SW480 (cell line): Measurements from ENCODE around the gene CTNNA1.
"Not testable (repeated sequence)": the region's sequence is repeated elsewhere in the genome, so short reads cannot be mapped to it uniquely, and the experiment has no call there.

Experiments used
- DNase-seq: peaks from one replicate; pipeline ENCODE4 v3.0.0-alpha.2; 2016; ENCODE audit warnings: low spot score

CTNNA1 gene

GRCh38 chr5:138760448-138761110 is 7.4 kb downstream of the CTNNA1 start:
- no peak for DNase-seq

- DNase-seq = not testable (repeated sequence)
These were observed 7.9 kb downstream of the CTNNA1 start for GRCh38 chr5:138761115-138761514.

- not testable (repeated sequence) for DNase-seq
These were observed 8.4 kb downstream of the CTNNA1 start for GRCh38 chr5:138761670-138762069.

- no peak for DNase-seq
These were observed 8.9 kb downstream of the CTNNA1 start for GRCh38 chr5:138762110-138762509.

GRCh38 chr5:138763037-138763778 is 10.0 kb downstream of the CTNNA1 start:
- DNase-seq = no peak

GRCh38 chr5:138770291-138770690 is 17.1 kb downstream of the CTNNA1 start:
- no peak for DNase-seq

- DNase-seq = no peak
These were observed 17.8 kb downstream of the CTNNA1 start for GRCh38 chr5:138770977-138771376.

- DNase-seq = no peak
These were observed 19.9 kb downstream of the CTNNA1 start for GRCh38 chr5:138772986-138773594.

GRCh38 chr5:138773624-138774023 is 20.4 kb downstream of the CTNNA1 start:
- DNase-seq = not testable (repeated sequence)

GRCh38 chr5:138775034-138775433 is 21.8 kb downstream of the CTNNA1 start:
- no peak for DNase-seq

GRCh38 chr5:138778234-138778633 is 25.0 kb downstream of the CTNNA1 start:
- no peak for DNase-seq

GRCh38 chr5:138783976-138784375 is 30.8 kb downstream of the CTNNA1 start:
- no peak for DNase-seq

- no peak for DNase-seq
These were observed 31.4 kb downstream of the CTNNA1 start for GRCh38 chr5:138784590-138784989.

- peak; percentile 55 for DNase-seq
These were observed 36.6 kb downstream of the CTNNA1 start for GRCh38 chr5:138789771-138790242.

GRCh38 chr5:138790684-138791083 is 37.5 kb downstream of the CTNNA1 start:
- DNase-seq = no peak

- no peak for DNase-seq
These were observed 39.1 kb downstream of the CTNNA1 start for GRCh38 chr5:138792195-138792790.

- DNase-seq = no peak
These were observed 40.4 kb downstream of the CTNNA1 start for GRCh38 chr5:138793575-138793974.

GRCh38 chr5:138803285-138803684 is 50.1 kb downstream of the CTNNA1 start:
- no peak for DNase-seq

GRCh38 chr5:138803935-138804334 is 50.7 kb downstream of the CTNNA1 start:
- no peak for DNase-seq

- DNase-seq = no peak
These were observed 51.9 kb downstream of the CTNNA1 start for GRCh38 chr5:138805096-138805495.

GRCh38 chr5:138807182-138807581 is 54.0 kb downstream of the CTNNA1 start:
- no peak for DNase-seq

- no peak for DNase-seq
These were observed 56.2 kb downstream of the CTNNA1 start for GRCh38 chr5:138809391-138809790.

GRCh38 chr5:138810861-138811260 is 57.6 kb downstream of the CTNNA1 start:
- not testable (repeated sequence) for DNase-seq
